HCT116 (cell line): ENCODE results near the gene SLC34A1. TPM values are rescaled to one million over a fixed set of nuclear protein-coding genes. Genes with fewer than 3 reads are reported as not detected.

ENCODE experiments used
- ATAC-seq: fragments of 200-7000 bp; cut with Tn5 transposase; 2 replicates; pipeline ENCODE4 v1.9.1; 2020; ENCODE audit warnings: mild to moderate bottlenecking, moderate library complexity
- BruUV-seq: library from RNA; stranded (reverse); fragments of 400-500 nt; replicated peaks from 2 replicates; lab custom pipeline; 2021; lab: Mats Ljungman, UMichigan
- CTCF ChIA-PET: fragments of 300-600 bp; sonication (Branson Sonifier 250); formaldehyde crosslinking; loops from one replicate; lab custom pipeline; 2021; ENCODE audit warnings: antibody characterized with exemption; lab: Charles Lee
- POLR2A ChIA-PET: fragments of 300-600, 350-600 bp; sonication (Branson Sonifier 250); formaldehyde crosslinking; loops from one replicate; lab custom pipeline; 2021; ENCODE audit warnings: antibody characterized with exemption; lab: Charles Lee
- RAD21 ChIA-PET, 2 experiments: fragments of 300-600 bp; sonication (Branson Sonifier 250); formaldehyde crosslinking; loops; one replicate each; lab custom pipeline; 2023; ENCODE audit warnings: low total read pairs in 2 of 2; ENCODE audit not compliant: uncharacterized antibody in 2 of 2, unreplicated experiment in 2 of 2, low non-redundant PET in 1 of 2; lab: Charles Lee
- DNase-seq: peaks from one replicate; pipeline ENCODE4 v3.0.0-alpha.2; 2010; ENCODE audit warnings: low read depth, low spot score
- H2AFZ ChIP-seq: fragments of 200-600 bp; shearing (Covaris generic), sonication (generic); 2 replicates; pipeline ENCODE4 v1.6.1; 2017; ENCODE audit warnings: low read depth, mixed run types, mixed read lengths, antibody characterized with exemption, low read length; ENCODE audit not compliant: poor library complexity, severe bottlenecking
- H3K27ac ChIP-seq: 2 replicates; pipeline ENCODE4 v1.5.1; 2012; ENCODE audit warnings: low read depth, low read length
- H3K27me3 ChIP-seq: fragments of 200-600 bp; sonication (generic); 2 replicates; pipeline ENCODE4 v1.6.1; 2016; ENCODE audit warnings: mixed run types, low read length, mixed read lengths; ENCODE audit not compliant: insufficient read depth
- H3K36me3 ChIP-seq, 2 experiments: fragments of 200-500 bp in 1 of 2; fragments of 200-600 bp in 1 of 2; sonication (Bioruptor generic) in 1 of 2; sonication (generic) in 1 of 2; 2 replicates each; pipeline versions ENCODE4 v1.5.1 to v1.6.1; 2014 to 2016; ENCODE audit warnings: low read length in 2 of 2, inconsistent platforms in 1 of 2, mixed read lengths in 1 of 2, mixed run types in 1 of 2; ENCODE audit not compliant: insufficient read depth in 2 of 2, control insufficient read depth in 1 of 2
- H3K4me1 ChIP-seq, 2 experiments: fragments of 200-600 bp in 1 of 2; sonication (generic) in 1 of 2; 2 replicates each; pipeline versions ENCODE4 v1.5.1 to v1.6.1; 2012 to 2017; ENCODE audit warnings: low read length in 2 of 2, inconsistent platforms in 1 of 2, mild to moderate bottlenecking in 1 of 2, mixed read lengths in 1 of 2, mixed run types in 1 of 2, moderate library complexity in 1 of 2; ENCODE audit not compliant: insufficient read depth in 2 of 2, control insufficient read depth in 1 of 2
- H3K4me2 ChIP-seq: fragments of 200-600 bp; sonication (generic); 2 replicates; pipeline ENCODE4 v1.6.1; 2017; ENCODE audit warnings: mixed run types, low read length, mixed read lengths
- H3K4me3 ChIP-seq, 2 experiments: fragments of 200-600 bp in 1 of 2; sonication (generic) in 1 of 2; replicated peaks in 1 of 2; 2 replicates each; pipeline ENCODE4 v1.5.1; 2011 to 2016; ENCODE audit warnings: low read length in 2 of 2, control low read depth in 1 of 2, low read depth in 1 of 2, mild to moderate bottlenecking in 1 of 2, mixed read lengths in 1 of 2, mixed run types in 1 of 2
- H3K79me2 ChIP-seq: fragments of 200-600 bp; sonication (generic); 2 replicates; pipeline ENCODE4 v1.6.1; 2017; ENCODE audit warnings: mild to moderate bottlenecking, mixed run types, low read length, moderate library complexity, mixed read lengths; ENCODE audit not compliant: insufficient read depth
- H3K9ac ChIP-seq: fragments of 200-600 bp; sonication (generic); 2 replicates; pipeline ENCODE4 v1.6.1; 2016; ENCODE audit warnings: low read length, mixed read lengths
- H3K9me2 ChIP-seq: fragments of 200-600 bp; sonication (generic), shearing (Covaris generic); 2 replicates; pipeline ENCODE4 v1.6.1; 2017; ENCODE audit warnings: mixed run types, mild to moderate bottlenecking, moderate library complexity; ENCODE audit not compliant: insufficient read depth
- H3K9me3 ChIP-seq, 2 experiments: fragments of 200-500 bp in 1 of 2; fragments of 200-600 bp in 1 of 2; sonication (Bioruptor generic) in 1 of 2; sonication (generic) in 1 of 2; 2 replicates each; pipeline ENCODE4 v1.6.1; 2014 to 2017; ENCODE audit warnings: low read length in 2 of 2, mixed read lengths in 2 of 2, inconsistent platforms in 1 of 2, low read depth in 1 of 2, mild to moderate bottlenecking in 1 of 2, mixed run types in 1 of 2, moderate library complexity in 1 of 2; ENCODE audit not compliant: control insufficient read depth in 1 of 2, insufficient read depth in 1 of 2
- H4K20me1 ChIP-seq: fragments of 200-600 bp; sonication (generic), shearing (Covaris generic); 2 replicates; pipeline ENCODE4 v1.6.1; 2017; ENCODE audit warnings: mixed run types, mild to moderate bottlenecking, moderate library complexity; ENCODE audit not compliant: insufficient read depth
- ATF3 ChIP-seq: IDR thresholded peaks from 2 replicates; pipeline ENCODE4 v1.6.1; 2012
- EGR1 ChIP-seq: IDR thresholded peaks from 2 replicates; pipeline ENCODE4 v1.6.1; 2012; ENCODE audit warnings: low read depth
- ELF1 ChIP-seq: IDR thresholded peaks from 2 replicates; pipeline ENCODE4 v1.6.1; 2012; ENCODE audit warnings: low read depth, borderline replicate concordance
- JUND ChIP-seq: IDR thresholded peaks from 2 replicates; pipeline ENCODE4 v1.6.1; 2012
- SP1 ChIP-seq: IDR thresholded peaks from 2 replicates; pipeline ENCODE4 v1.6.1; 2012; ENCODE audit warnings: low read depth
- SRF ChIP-seq: IDR thresholded peaks from 2 replicates; pipeline ENCODE4 v1.6.1; 2012; ENCODE audit warnings: low read depth
- TCF7L2 ChIP-seq: IDR thresholded peaks from 2 replicates; pipeline ENCODE4 v1.7.0; 2011; ENCODE audit warnings: borderline replicate concordance, inconsistent platforms; ENCODE audit not compliant: insufficient read depth, insufficient read length; ENCODE audit errors: extremely low read depth
- ZFX ChIP-seq: fragments of 450-650 bp; IDR thresholded peaks from 2 replicates; pipeline ENCODE4 v1.6.1; 2017
- intact Hi-C: fragments of 100-400 bp; cut with micrococcal nuclease; formaldehyde crosslinking; loops from 2 replicates; pipeline ENCODE4 v1.10.0; 2022
- total RNA-seq: library from RNA; stranded (reverse); gene quantifications from one replicate; pipeline ENCODE4 v1.2.1, GENCODE V29; 2021; ENCODE audit not compliant: unreplicated experiment
- TF ChIP-seq, protein P1 (sequence below), 3 experiments: fragments of 200-600 bp in 1 of 3; sonication (generic) in 1 of 3; IDR thresholded peaks in 2 of 3; conservative IDR thresholded peaks in 1 of 3; 2 replicates each; pipeline ENCODE4 v1.5.1; 2012 to 2017; ENCODE audit warnings: low read depth in 2 of 3, low read length in 2 of 3, antibody characterized with exemption in 1 of 3, borderline replicate concordance in 1 of 3, control low read depth in 1 of 3, mild to moderate bottlenecking in 1 of 3, mixed read lengths in 1 of 3, mixed run types in 1 of 3, moderate library complexity in 1 of 3; ENCODE audit not compliant: insufficient read depth in 1 of 3
- TF ChIP-seq, protein P2 (sequence below): IDR thresholded peaks from 2 replicates; pipeline ENCODE4 v1.6.1; 2012

Gene SLC34A1
- total RNA-seq, 1 experiment from 2014 or later, result not detected

DNA sequence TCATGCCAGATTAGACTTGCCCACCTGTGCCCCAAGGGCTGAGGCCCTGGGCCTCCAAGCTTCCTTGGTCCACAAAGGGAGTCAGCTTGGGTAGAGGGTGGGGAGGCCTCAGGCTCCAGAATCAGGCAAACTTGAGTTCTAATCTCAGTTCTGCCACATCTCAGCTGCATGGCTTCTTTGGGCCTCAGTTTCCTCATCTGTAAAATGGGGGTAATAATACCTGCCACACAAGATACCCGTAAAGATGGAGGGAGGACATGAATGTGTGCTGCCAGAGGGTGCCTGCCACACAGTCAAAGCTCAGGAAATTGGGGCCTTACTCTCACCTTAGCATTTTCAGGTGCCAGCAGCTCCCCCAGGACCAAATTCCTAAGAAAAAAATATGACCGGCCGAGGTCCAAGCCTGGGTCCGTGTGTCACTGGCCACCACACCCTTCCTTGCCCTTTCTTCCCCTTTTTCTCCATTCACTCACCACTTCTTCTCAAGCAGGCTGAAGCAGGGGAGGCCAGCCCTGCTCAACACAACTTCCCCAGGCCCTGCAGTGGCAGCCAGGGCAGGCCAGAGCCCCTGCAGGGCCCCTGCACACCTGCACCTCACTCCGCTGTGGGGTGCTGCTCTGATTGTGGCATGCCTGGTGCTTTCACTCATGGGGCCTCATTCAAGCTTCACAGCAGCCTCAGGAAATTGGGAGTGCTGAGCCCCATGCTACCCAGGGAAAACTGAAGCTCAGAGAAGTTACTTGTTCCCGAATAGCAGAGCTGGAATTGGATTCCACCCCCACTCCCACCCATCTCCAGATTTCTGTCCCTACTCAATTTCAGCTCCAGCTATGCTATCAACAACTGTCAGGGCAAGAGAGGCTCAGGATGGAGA is 22.6 kb upstream of the SLC34A1 start:
- no peak for TF ChIP-seq ATF3
- no peak for TF ChIP-seq SRF
- TF ChIP-seq JUND, result no peak
- TF ChIP-seq ZFX, result no peak
- no peak for TF ChIP-seq TCF7L2
- TF ChIP-seq SP1, result no peak
- TF ChIP-seq EGR1, result no peak
- no peak for TF ChIP-seq ELF1
- TF ChIP-seq, protein P1, sequence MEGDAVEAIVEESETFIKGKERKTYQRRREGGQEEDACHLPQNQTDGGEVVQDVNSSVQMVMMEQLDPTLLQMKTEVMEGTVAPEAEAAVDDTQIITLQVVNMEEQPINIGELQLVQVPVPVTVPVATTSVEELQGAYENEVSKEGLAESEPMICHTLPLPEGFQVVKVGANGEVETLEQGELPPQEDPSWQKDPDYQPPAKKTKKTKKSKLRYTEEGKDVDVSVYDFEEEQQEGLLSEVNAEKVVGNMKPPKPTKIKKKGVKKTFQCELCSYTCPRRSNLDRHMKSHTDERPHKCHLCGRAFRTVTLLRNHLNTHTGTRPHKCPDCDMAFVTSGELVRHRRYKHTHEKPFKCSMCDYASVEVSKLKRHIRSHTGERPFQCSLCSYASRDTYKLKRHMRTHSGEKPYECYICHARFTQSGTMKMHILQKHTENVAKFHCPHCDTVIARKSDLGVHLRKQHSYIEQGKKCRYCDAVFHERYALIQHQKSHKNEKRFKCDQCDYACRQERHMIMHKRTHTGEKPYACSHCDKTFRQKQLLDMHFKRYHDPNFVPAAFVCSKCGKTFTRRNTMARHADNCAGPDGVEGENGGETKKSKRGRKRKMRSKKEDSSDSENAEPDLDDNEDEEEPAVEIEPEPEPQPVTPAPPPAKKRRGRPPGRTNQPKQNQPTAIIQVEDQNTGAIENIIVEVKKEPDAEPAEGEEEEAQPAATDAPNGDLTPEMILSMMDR (IDR thresholded peaks at IDR 0.05 in 2 of 3, conservative IDR thresholded peaks at IDR 0.05 in 1 of 3; ENCODE audit: borderline replicate concordance in 1 of 3, insufficient read depth in 1 of 3, low read depth in 2 of 3, low read length in 2 of 3), result no peak
- TF ChIP-seq, protein P2, sequence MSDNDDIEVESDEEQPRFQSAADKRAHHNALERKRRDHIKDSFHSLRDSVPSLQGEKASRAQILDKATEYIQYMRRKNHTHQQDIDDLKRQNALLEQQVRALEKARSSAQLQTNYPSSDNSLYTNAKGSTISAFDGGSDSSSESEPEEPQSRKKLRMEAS, result no peak
- ChIA-PET POLR2A (interaction anchor here (0.8 kb wide), 1 partner anchor 9 kb away, joined by 3 read pairs; no protein-coding TSS in a partner anchor), RAD21 (no interaction called here), CTCF (interaction anchor here (1.9 kb wide), 1 partner anchor 8 kb away, joined by 10 read pairs; no protein-coding TSS in a partner anchor)
- Histone ChIP-seq H3K27ac (no peak overlapping the region), H3K9me3 (no peaks in the 10 kb centered on the region), H3K36me3 (no peaks in the 10 kb centered on the region), H3K27me3 (no peaks in the 10 kb centered on the region), H3K79me2 (no peaks in the 10 kb centered on the region), H3K9ac (no peak overlapping the region), H4K20me1 (no peaks in the 10 kb centered on the region), H3K4me3 (no peak overlapping the region), H3K4me1 (peaks cover 7 to 27% of the 10 kb centered on the region in 2 experiments; a peak in 3 of 4 replicates), H3K4me2 (no peak overlapping the region), H3K9me2 (no peaks in the 10 kb centered on the region), H2AFZ (no peak overlapping the region)
- intact Hi-C loops, result no loop called here
- no TSS peak for BruUV-seq
- DNase-seq, result no peak
- no peak for ATAC-seq
